Measurements from ENCODE around the gene ABCD4. TPM values are rescaled to one million over a fixed set of nuclear protein-coding genes. Genes with fewer than 3 reads are reported as not detected.

Gene ABCD4
- total RNA-seq, 2 donors from 2014 or later: 29.8 to 51.7 TPM

GRCh38 chr14:74260525-74261233 lies 42.1 kb downstream of the ABCD4 start:
- Histone ChIP-seq H3K4me3 (no peak overlapping the region), H3K9me3 (no peaks in the 10 kb centered on the region), H3K36me3 (replicated peaks in 1 of 2; ENCODE audit: insufficient read depth in 1 of 2, low read depth in 2 of 2) (no peaks in the 10 kb centered on the region), H3K4me1 (peaks cover 14% of the 10 kb centered on the region), H3K27me3 (peaks cover 0 to 9% of the 10 kb centered on the region in 2 donors), H3K27ac (no peak overlapping the region)
- ATAC-seq (no peak), DNase-seq (no peak)
- WGBS, 2 donors: 83 to 85% methylated on average over 18 to 26 of the region's 29 CpGs
- intact Hi-C loops (cut with DNase I): no loop called here
- no peak for TF ChIP-seq POLR2A (IDR thresholded peaks at IDR 0.05)
- no peak for TF ChIP-seq CTCF (IDR thresholded peaks at IDR 0.05)

GRCh38 chr14:74259513-74259912 lies 43.2 kb downstream of the ABCD4 start:
- Histone ChIP-seq H3K4me1 (peaks cover 14% of the 10 kb centered on the region), H3K9me3 (no peaks in the 10 kb centered on the region), H3K36me3 (replicated peaks in 1 of 2; ENCODE audit: insufficient read depth in 1 of 2, low read depth in 2 of 2) (no peaks in the 10 kb centered on the region), H3K27me3 (peaks cover 0 to 9% of the 10 kb centered on the region in 2 donors), H3K27ac (no peak overlapping the region), H3K4me3 (no peak overlapping the region)
- ATAC-seq (no peak), DNase-seq (no peak)
- WGBS, 2 donors: 93 to 94% methylated on average over 12 of the region's 12 CpGs
- TF ChIP-seq CTCF (IDR thresholded peaks at IDR 0.05) (no peak), POLR2A (IDR thresholded peaks at IDR 0.05) (no peak)
- intact Hi-C loops (cut with DNase I): no loop called here

- 59 to 67% methylated on average over 3 of the region's 3 CpGs for WGBS, 2 donors
- TF ChIP-seq POLR2A (IDR thresholded peaks at IDR 0.05) (no peak), CTCF (IDR thresholded peaks at IDR 0.05) (no peak)
Observed at GRCh38 chr14:74258764-74259035, 44.0 kb downstream of the ABCD4 start.

GRCh38 chr14:74257941-74258763 lies 44.6 kb downstream of the ABCD4 start:
- Histone ChIP-seq H3K4me3 (peak overlapping the region; percentile 51 to 68), H3K36me3 (replicated peaks in 1 of 2; ENCODE audit: insufficient read depth in 1 of 2, low read depth in 2 of 2) (no peaks in the 10 kb centered on the region), H3K27me3 (peaks cover 0 to 9% of the 10 kb centered on the region in 2 donors), H3K27ac (no peak overlapping the region), H3K4me1 (peaks cover 14% of the 10 kb centered on the region), H3K9me3 (no peaks in the 10 kb centered on the region)
- TF ChIP-seq CTCF (IDR thresholded peaks at IDR 0.05): no peak
- no peak for TF ChIP-seq POLR2A (IDR thresholded peaks at IDR 0.05)
- intact Hi-C loops (cut with DNase I): no loop called here
- DNase-seq (no peak), ATAC-seq (no peak)
- 1 to 5% methylated on average over 28 to 54 of the region's 56 CpGs for WGBS, 2 donors

More at GRCh38 chr14:74258764-74259035, 44.0 kb downstream of the ABCD4 start:
- DNase-seq: no peak
- intact Hi-C loops (cut with DNase I): no loop called here
- no peaks in the 10 kb centered on the region for H3K9me3 ChIP-seq
- H3K36me3 ChIP-seq (replicated peaks in 1 of 2; ENCODE audit: insufficient read depth in 1 of 2, low read depth in 2 of 2): no peaks in the 10 kb centered on the region
- H3K27ac ChIP-seq: no peak overlapping the region
- H3K27me3 ChIP-seq: peaks cover 0 to 9% of the 10 kb centered on the region in 2 donors
- H3K4me3 ChIP-seq: no peak overlapping the region
- H3K4me1 ChIP-seq: peaks cover 14% of the 10 kb centered on the region
- no peak for ATAC-seq

All from body of pancreas (tissue), 4 donors.